Measurements from ENCODE around the gene CNTNAP2.

The CNTNAP2 gene

DNA sequence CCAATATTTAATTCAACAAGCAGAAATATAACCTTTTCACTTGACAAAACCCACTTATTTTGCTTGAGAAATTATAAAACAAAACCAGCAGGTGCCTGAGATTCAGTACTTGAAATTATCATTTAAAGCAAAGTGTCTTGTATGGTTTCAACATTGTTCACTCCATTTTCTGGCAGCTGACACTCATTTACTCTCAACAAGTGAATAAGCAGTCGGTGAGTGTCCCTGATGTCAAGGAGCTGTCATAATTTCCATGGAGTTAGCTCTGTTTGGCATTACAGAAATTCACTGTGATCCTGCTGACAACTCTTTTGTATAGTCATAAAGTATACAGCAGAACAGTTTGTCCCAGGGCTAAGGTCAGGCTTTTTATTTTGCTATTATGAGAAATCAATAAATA, 490.0 kb downstream of the CNTNAP2 start:
- Histone ChIP-seq H3K27me3 (ENCODE audit: control insufficient read depth, insufficient read depth, low read length, poor library complexity, severe bottlenecking) (no peaks in the 10 kb centered on the region), H3K4me3 (ENCODE audit: insufficient read depth, low read depth, low read length) (no peak overlapping the region), H3K27ac (ENCODE audit: insufficient read depth, low read depth, low read length, poor library complexity, severe bottlenecking) (no peak overlapping the region), H3K9me3 (ENCODE audit: control insufficient read depth, low read length) (no peaks in the 10 kb centered on the region), H3K4me1 (ENCODE audit: control insufficient read depth, insufficient read depth, low read length) (no peaks in the 10 kb centered on the region), H3K36me3 (ENCODE audit: control insufficient read depth, insufficient read depth, low read length) (no peaks in the 10 kb centered on the region)
- WGBS, 2 experiments, result 75 to 96% methylated on average over 1 of the region's 1 CpG

DNA sequence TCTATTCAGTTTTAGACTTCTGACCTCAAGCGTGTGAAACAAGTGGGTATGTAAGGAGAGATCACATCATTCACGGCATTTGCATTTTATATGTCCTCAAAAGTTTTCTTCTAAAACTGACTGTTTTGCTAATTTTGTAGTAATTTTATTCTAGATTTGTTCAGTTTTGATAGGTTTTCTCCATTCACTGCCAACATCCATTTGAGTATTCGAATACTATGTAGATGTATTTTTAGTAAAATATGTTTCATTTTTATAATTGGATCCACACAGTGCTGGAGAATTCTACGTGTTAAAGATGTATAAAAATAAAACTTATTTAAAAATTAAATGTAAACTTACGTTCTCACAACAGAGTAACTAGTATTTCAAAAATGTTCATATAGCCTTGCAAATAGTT, 503.0 kb downstream of the CNTNAP2 start:
- no peaks in the 10 kb centered on the region for H3K9me3 ChIP-seq (ENCODE audit: control insufficient read depth, low read length)
- no peak overlapping the region for H3K4me3 ChIP-seq (ENCODE audit: insufficient read depth, low read depth, low read length)
- 100% methylated on average over 2 of the region's 5 CpGs; no CpG with 5 or more reads in 1 of the 2 experiments for WGBS, 2 experiments
- no peaks in the 10 kb centered on the region for H3K36me3 ChIP-seq (ENCODE audit: control insufficient read depth, insufficient read depth, low read length)
- H3K27ac ChIP-seq (ENCODE audit: insufficient read depth, low read depth, low read length, poor library complexity, severe bottlenecking), result no peak overlapping the region
- no peaks in the 10 kb centered on the region for H3K4me1 ChIP-seq (ENCODE audit: control insufficient read depth, insufficient read depth, low read length)
- H3K27me3 ChIP-seq (ENCODE audit: control insufficient read depth, insufficient read depth, low read length, poor library complexity, severe bottlenecking), result no peaks in the 10 kb centered on the region

DNA sequence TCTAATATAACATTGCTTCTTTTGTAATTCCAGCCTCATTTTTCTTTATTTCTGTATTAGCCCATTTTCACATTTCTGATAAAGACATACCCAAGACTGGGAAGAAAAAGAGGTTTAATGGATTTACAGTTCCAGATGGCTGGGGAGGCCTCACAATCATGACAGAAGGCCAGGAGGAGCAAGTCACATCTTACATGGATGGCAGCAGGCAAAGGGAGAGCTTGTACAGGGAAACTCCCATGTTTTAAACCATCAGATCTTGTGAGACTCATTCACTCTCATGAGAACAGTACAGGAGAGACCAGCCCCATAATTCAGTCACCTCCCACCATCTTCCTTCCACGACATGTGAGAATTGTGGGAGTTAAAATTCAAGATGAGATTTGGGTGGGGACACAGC, 510.3 kb downstream of the CNTNAP2 start:
- Histone ChIP-seq H3K9me3 (ENCODE audit: control insufficient read depth, low read length) (peaks cover 2% of the 10 kb centered on the region), H3K4me3 (ENCODE audit: insufficient read depth, low read depth, low read length) (no peak overlapping the region), H3K27ac (ENCODE audit: insufficient read depth, low read depth, low read length, poor library complexity, severe bottlenecking) (no peak overlapping the region), H3K36me3 (ENCODE audit: control insufficient read depth, insufficient read depth, low read length) (no peaks in the 10 kb centered on the region), H3K27me3 (ENCODE audit: control insufficient read depth, insufficient read depth, low read length, poor library complexity, severe bottlenecking) (no peaks in the 10 kb centered on the region), H3K4me1 (ENCODE audit: control insufficient read depth, insufficient read depth, low read length) (no peaks in the 10 kb centered on the region)
- WGBS, 2 experiments, result 100% methylated on average over 1 of the region's 1 CpG; no CpG with 5 or more reads in 1 of the 2 experiments

DNA sequence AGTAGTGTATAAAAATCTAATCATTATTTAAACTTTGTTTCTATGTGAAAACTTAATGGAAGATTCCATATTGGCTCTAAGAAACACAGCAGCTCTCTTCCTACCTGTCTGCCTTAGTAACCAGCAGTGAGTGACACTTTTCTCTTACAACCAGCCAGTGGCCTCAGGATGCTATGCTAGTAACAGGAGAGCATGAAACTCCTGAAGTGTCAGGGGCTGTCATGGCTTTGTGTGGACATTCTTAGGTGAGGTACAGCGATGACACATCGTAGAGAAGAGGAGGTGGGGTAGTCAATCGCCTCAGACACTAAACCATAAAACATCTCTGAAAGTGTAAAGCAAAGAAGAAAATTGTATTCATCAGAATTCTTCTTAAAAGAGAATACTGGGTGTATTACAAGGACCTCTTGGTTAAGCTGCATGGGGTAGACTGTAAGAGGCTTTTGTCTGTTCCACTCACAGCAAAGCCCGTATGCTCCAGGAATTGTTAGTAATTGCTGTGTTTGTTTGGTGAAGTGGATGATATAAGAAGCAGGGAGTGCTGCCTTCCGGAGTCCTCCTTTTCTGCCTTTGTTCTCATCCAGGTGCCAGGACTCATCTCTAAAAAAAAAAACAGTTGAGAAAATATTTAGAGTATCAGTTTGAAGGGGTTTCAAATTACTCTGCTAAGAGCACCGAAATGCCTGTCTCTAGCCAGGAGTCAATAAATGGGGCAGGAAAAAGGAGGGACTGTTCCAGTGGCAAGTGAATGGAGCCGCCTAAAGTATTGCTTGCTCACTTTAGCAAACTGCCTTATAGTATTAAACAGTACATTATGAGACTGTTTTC, 518.8 kb downstream of the CNTNAP2 start:
- H3K4me3 ChIP-seq (ENCODE audit: insufficient read depth, low read depth, low read length), result no peak overlapping the region
- H3K27me3 ChIP-seq (ENCODE audit: control insufficient read depth, insufficient read depth, low read length, poor library complexity, severe bottlenecking), result no peaks in the 10 kb centered on the region
- H3K36me3 ChIP-seq (ENCODE audit: control insufficient read depth, insufficient read depth, low read length), result no peaks in the 10 kb centered on the region
- WGBS, 2 experiments, result 31 to 56% methylated on average over 3 to 7 of the region's 7 CpGs
- H3K9me3 ChIP-seq (ENCODE audit: control insufficient read depth, low read length), result no peaks in the 10 kb centered on the region
- no peak overlapping the region for H3K27ac ChIP-seq (ENCODE audit: insufficient read depth, low read depth, low read length, poor library complexity, severe bottlenecking)
- H3K4me1 ChIP-seq (ENCODE audit: control insufficient read depth, insufficient read depth, low read length), result no peaks in the 10 kb centered on the region

DNA sequence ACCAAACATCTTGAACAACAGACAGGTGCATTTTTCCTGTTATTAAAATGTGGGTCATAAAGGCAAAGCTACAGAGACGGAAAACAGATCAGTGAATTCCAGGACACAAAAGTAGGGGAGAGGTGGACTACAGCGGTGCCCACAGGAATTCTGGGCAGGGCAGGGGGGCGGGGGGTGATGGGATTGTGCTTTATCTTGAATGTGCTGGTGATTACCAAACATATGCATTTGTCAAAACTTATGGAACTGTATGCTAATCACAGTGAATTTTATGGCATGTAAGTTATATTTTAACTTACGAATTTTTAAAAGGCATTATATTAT, 519.4 kb downstream of the CNTNAP2 start:
- Histone ChIP-seq H3K9me3 (ENCODE audit: control insufficient read depth, low read length) (no peaks in the 10 kb centered on the region), H3K4me3 (ENCODE audit: insufficient read depth, low read depth, low read length) (no peak overlapping the region), H3K27ac (ENCODE audit: insufficient read depth, low read depth, low read length, poor library complexity, severe bottlenecking) (no peak overlapping the region), H3K4me1 (ENCODE audit: control insufficient read depth, insufficient read depth, low read length) (no peaks in the 10 kb centered on the region), H3K27me3 (ENCODE audit: control insufficient read depth, insufficient read depth, low read length, poor library complexity, severe bottlenecking) (no peaks in the 10 kb centered on the region), H3K36me3 (ENCODE audit: control insufficient read depth, insufficient read depth, low read length) (no peaks in the 10 kb centered on the region)
- 83 to 85% methylated on average over 3 of the region's 4 CpGs for WGBS, 2 experiments

DNA sequence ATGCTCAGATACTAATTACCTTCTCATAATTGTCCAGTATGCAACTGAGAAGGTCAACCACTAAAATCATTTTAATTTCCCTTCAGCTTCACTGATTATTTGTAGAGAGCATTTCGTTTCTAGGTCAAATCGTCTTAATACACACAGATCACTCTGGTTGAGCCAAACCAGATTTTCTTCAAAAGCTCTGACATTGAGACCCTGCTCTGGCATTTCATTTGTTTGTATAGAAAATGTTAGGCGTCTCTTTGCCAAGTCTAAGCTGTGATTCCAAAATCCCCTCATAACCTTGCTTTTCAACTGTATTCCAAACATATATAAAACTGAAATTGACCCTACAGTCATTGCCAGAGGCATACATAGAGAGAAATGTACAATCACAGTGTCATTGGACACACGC, 520.0 kb downstream of the CNTNAP2 start:
- Histone ChIP-seq H3K4me1 (ENCODE audit: control insufficient read depth, insufficient read depth, low read length) (no peaks in the 10 kb centered on the region), H3K27ac (ENCODE audit: insufficient read depth, low read depth, low read length, poor library complexity, severe bottlenecking) (no peak overlapping the region), H3K9me3 (ENCODE audit: control insufficient read depth, low read length) (no peaks in the 10 kb centered on the region), H3K36me3 (ENCODE audit: control insufficient read depth, insufficient read depth, low read length) (no peaks in the 10 kb centered on the region), H3K4me3 (ENCODE audit: insufficient read depth, low read depth, low read length) (no peak overlapping the region), H3K27me3 (ENCODE audit: control insufficient read depth, insufficient read depth, low read length, poor library complexity, severe bottlenecking) (no peaks in the 10 kb centered on the region)
- WGBS, 2 experiments, result 95% methylated on average over 4 of the region's 4 CpGs

DNA sequence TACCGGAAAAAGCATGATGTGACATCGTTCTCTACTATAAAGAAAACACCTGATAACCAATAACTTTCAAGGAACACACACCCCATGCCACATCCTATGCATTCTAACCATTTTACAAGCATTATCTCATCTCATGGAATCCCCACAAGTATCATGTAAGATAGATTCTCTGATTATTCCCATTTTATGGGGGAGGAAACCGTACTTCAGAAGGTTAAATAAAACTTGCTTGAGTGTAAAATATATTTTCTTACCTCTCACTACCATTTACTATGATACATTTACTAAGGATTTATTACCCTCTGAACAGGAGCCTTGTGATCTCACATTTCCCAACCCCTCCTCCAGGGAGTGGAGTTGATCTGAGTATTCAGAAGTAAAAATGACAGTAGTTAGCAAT, 522.7 kb downstream of the CNTNAP2 start:
- no peaks in the 10 kb centered on the region for H3K4me1 ChIP-seq (ENCODE audit: control insufficient read depth, insufficient read depth, low read length)
- H3K4me3 ChIP-seq (ENCODE audit: insufficient read depth, low read depth, low read length), result no peak overlapping the region
- H3K27ac ChIP-seq (ENCODE audit: insufficient read depth, low read depth, low read length, poor library complexity, severe bottlenecking), result no peak overlapping the region
- 93 to 97% methylated on average over 2 of the region's 3 CpGs for WGBS, 2 experiments
- no peaks in the 10 kb centered on the region for H3K9me3 ChIP-seq (ENCODE audit: control insufficient read depth, low read length)
- no peaks in the 10 kb centered on the region for H3K36me3 ChIP-seq (ENCODE audit: control insufficient read depth, insufficient read depth, low read length)
- H3K27me3 ChIP-seq (ENCODE audit: control insufficient read depth, insufficient read depth, low read length, poor library complexity, severe bottlenecking), result no peaks in the 10 kb centered on the region

DNA sequence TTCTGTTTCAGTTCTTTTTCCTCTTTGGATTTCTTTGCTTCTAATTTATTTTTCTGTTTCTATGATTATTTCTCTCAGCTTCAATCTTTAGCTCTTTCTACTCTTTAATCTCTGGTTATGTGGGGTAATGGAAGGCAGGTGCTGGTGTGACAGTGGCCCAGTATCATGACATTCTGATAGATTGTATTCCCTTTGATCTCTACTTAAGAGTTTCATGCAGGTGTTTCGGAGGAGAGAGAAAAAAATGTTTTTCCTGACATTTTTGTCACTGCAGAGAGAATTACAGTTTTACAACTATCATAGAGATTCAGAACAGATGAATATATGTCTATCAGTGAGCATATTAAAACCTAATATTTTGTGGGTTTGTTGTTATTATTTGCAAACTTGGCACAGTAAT, 524.9 kb downstream of the CNTNAP2 start:
- H3K4me1 ChIP-seq (ENCODE audit: control insufficient read depth, insufficient read depth, low read length), result no peaks in the 10 kb centered on the region
- H3K36me3 ChIP-seq (ENCODE audit: control insufficient read depth, insufficient read depth, low read length), result no peaks in the 10 kb centered on the region
- H3K4me3 ChIP-seq (ENCODE audit: insufficient read depth, low read depth, low read length), result no peak overlapping the region
- no peaks in the 10 kb centered on the region for H3K9me3 ChIP-seq (ENCODE audit: control insufficient read depth, low read length)
- WGBS, 2 experiments, result 100% methylated on average over 1 of the region's 1 CpG; no CpG with 5 or more reads in 1 of the 2 experiments
- no peak overlapping the region for H3K27ac ChIP-seq (ENCODE audit: insufficient read depth, low read depth, low read length, poor library complexity, severe bottlenecking)
- no peaks in the 10 kb centered on the region for H3K27me3 ChIP-seq (ENCODE audit: control insufficient read depth, insufficient read depth, low read length, poor library complexity, severe bottlenecking)

DNA sequence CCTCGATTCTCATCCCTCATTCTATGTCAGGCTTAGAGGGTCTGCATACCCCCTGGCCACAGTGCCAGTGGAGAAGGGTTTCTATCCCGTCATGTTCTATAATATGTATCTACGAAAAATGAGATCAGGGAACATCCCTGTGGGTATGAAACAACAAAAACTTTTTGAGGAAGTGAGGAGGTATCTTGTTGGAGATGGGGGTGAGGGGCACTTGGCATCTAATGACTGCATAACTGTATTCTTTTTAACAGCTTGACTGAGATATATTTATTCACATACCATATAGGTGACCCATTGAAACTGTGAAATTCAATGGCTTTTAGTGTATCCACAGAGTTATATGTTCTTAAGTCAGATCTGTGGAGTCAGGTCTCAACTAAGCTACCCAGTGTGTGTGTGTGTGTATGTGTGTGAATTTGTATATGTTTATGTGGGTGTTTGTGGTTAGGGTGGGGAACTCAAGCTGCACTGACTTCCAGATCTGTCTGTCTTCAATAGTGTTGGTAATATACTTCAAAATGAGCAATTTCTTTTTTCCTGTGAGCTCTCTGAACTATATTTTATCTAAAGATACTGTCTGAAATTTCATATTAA, 528.9 kb downstream of the CNTNAP2 start:
- no peaks in the 10 kb centered on the region for H3K36me3 ChIP-seq (ENCODE audit: control insufficient read depth, insufficient read depth, low read length)
- H3K4me1 ChIP-seq (ENCODE audit: control insufficient read depth, insufficient read depth, low read length), result no peaks in the 10 kb centered on the region
- H3K9me3 ChIP-seq (ENCODE audit: control insufficient read depth, low read length), result no peaks in the 10 kb centered on the region
- H3K4me3 ChIP-seq (ENCODE audit: insufficient read depth, low read depth, low read length), result no peak overlapping the region
- 97 to 99% methylated on average over 2 to 3 of the region's 3 CpGs for WGBS, 2 experiments
- no peak overlapping the region for H3K27ac ChIP-seq (ENCODE audit: insufficient read depth, low read depth, low read length, poor library complexity, severe bottlenecking)
- H3K27me3 ChIP-seq (ENCODE audit: control insufficient read depth, insufficient read depth, low read length, poor library complexity, severe bottlenecking), result no peaks in the 10 kb centered on the region

DNA sequence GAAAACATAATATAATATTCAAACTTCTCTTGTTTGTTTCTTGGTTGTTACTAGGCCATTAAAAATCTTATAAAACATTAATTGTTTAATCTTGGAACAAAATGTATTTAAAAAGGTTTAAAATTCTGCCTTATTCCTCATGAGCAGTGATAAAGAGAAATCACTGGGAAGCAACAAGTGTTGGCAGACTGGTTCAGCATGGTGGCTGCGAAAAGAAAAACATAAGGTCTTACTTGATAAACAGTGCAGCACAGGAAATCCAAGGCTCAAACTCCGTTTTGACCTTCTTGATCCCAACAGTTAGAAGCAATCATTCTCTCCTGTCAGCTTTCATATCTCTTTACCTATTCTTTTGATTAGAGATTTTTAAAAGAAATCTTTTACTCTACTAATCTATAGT, 530.8 kb downstream of the CNTNAP2 start:
- Histone ChIP-seq H3K36me3 (ENCODE audit: control insufficient read depth, insufficient read depth, low read length) (no peaks in the 10 kb centered on the region), H3K4me3 (ENCODE audit: insufficient read depth, low read depth, low read length) (no peak overlapping the region), H3K9me3 (ENCODE audit: control insufficient read depth, low read length) (no peaks in the 10 kb centered on the region), H3K4me1 (ENCODE audit: control insufficient read depth, insufficient read depth, low read length) (no peaks in the 10 kb centered on the region), H3K27me3 (ENCODE audit: control insufficient read depth, insufficient read depth, low read length, poor library complexity, severe bottlenecking) (no peaks in the 10 kb centered on the region), H3K27ac (ENCODE audit: insufficient read depth, low read depth, low read length, poor library complexity, severe bottlenecking) (no peak overlapping the region)
- WGBS, 2 experiments, result 91 to 98% methylated on average over 2 of the region's 2 CpGs

Measured in ectodermal cell (in vitro differentiated cells).